GM19240 (cell line): ENCODE data around the gene IL16.
"Not testable (repeated sequence)": the region's sequence is repeated elsewhere in the genome, so short reads cannot be mapped to it uniquely, and the experiment has no call there.

Experiments
- DNase-seq: peaks from one replicate; pipeline ENCODE4 v3.0.0; 2011; ENCODE audit warnings: low spot score; ENCODE audit not compliant: insufficient read length

The IL16 gene

GRCh38 chr15:81334768-81335435, 138.2 kb downstream of the IL16 start:
- DNase-seq, result no peak

- no peak for DNase-seq
Measured at GRCh38 chr15:81335631-81336030, 139.0 kb downstream of the IL16 start.

GRCh38 chr15:81336568-81336967, 139.9 kb downstream of the IL16 start:
- DNase-seq, result no peak

GRCh38 chr15:81337241-81337640, 140.6 kb downstream of the IL16 start:
- no peak for DNase-seq

- DNase-seq, result no peak
Measured at GRCh38 chr15:81337713-81338157, 141.1 kb downstream of the IL16 start.

GRCh38 chr15:81338170-81339007, 141.7 kb downstream of the IL16 start:
- no peak for DNase-seq

GRCh38 chr15:81339321-81339720, 142.6 kb downstream of the IL16 start:
- DNase-seq, result no peak

- no peak for DNase-seq
Measured at GRCh38 chr15:81339851-81340250, 143.2 kb downstream of the IL16 start.

GRCh38 chr15:81341351-81341750, 144.7 kb downstream of the IL16 start:
- DNase-seq, result no peak

GRCh38 chr15:81343371-81343770, 146.7 kb downstream of the IL16 start:
- no peak for DNase-seq

- DNase-seq, result no peak
Measured at GRCh38 chr15:81346611-81347010, 149.9 kb downstream of the IL16 start.

- DNase-seq, result no peak
Measured at GRCh38 chr15:81347910-81348309, 151.2 kb downstream of the IL16 start.

GRCh38 chr15:81348691-81349090, 152.0 kb downstream of the IL16 start:
- not testable (repeated sequence) for DNase-seq

GRCh38 chr15:81349271-81349670, 152.6 kb downstream of the IL16 start:
- DNase-seq, result no peak

GRCh38 chr15:81351651-81352050, 155.0 kb downstream of the IL16 start:
- no peak for DNase-seq

GRCh38 chr15:81356252-81356651, 159.6 kb downstream of the IL16 start:
- no peak for DNase-seq

- no peak for DNase-seq
Measured at GRCh38 chr15:81357180-81357686, 160.6 kb downstream of the IL16 start.

- no peak for DNase-seq
Measured at GRCh38 chr15:81358248-81358647, 161.6 kb downstream of the IL16 start.

GRCh38 chr15:81360491-81360890, 163.8 kb downstream of the IL16 start:
- DNase-seq, result no peak

- DNase-seq, result no peak
Measured at GRCh38 chr15:81361891-81362290, 165.2 kb downstream of the IL16 start.

- no peak for DNase-seq
Measured at GRCh38 chr15:81362790-81363189, 166.1 kb downstream of the IL16 start.

GRCh38 chr15:81363276-81363675, 166.6 kb downstream of the IL16 start:
- DNase-seq, result no peak
